Keratinocyte (primary cell): ENCODE data around the gene MRPL28. TPM values are rescaled to one million over a fixed set of nuclear protein-coding genes. Genes with fewer than 3 reads are reported as not detected.
"Not testable (repeated sequence)": the region's sequence is repeated elsewhere in the genome, so short reads cannot be mapped to it uniquely, and the experiment has no call there.

Source experiments
- DNase-seq: peaks from one replicate; pipeline ENCODE4 v3.0.0-alpha.2; 2011; ENCODE audit warnings: low read depth, missing footprints, low spot score
- FAIRE-seq: peaks from 2 replicates; lab custom pipeline; 2011; peaks lifted over from hg19 to GRCh38; lab: Jason Lieb, UNC
- H2AFZ ChIP-seq: 2 replicates; pipeline ENCODE4 v1.6.0; 2012; ENCODE audit warnings: low read length, control low read depth, inconsistent platforms; ENCODE audit not compliant: control insufficient read depth
- H3K27ac ChIP-seq: 2 replicates; pipeline ENCODE4 v1.5.1; 2011; ENCODE audit warnings: low read length; ENCODE audit not compliant: control insufficient read depth, insufficient read depth
- H3K27me3 ChIP-seq: 3 replicates; pipeline ENCODE4 v1.6.0; 2011; ENCODE audit warnings: low read length; ENCODE audit not compliant: control insufficient read depth, insufficient read depth; ENCODE audit errors: extremely low read depth
- H3K36me3 ChIP-seq, 2 experiments: 2 replicates in 1 of 2; 3 replicates in 1 of 2; pipeline ENCODE4 v1.5.1; 2011; ENCODE audit warnings: low read length in 2 of 2, mild to moderate bottlenecking in 1 of 2; ENCODE audit not compliant: control insufficient read depth in 2 of 2, insufficient read depth in 2 of 2; ENCODE audit errors: extremely low read depth in 1 of 2
- H3K4me1 ChIP-seq: 3 replicates; pipeline ENCODE4 v1.5.1; 2011; ENCODE audit warnings: low read length; ENCODE audit not compliant: control insufficient read depth, insufficient read depth; ENCODE audit errors: extremely low read depth
- H3K4me2 ChIP-seq: 3 replicates; pipeline ENCODE4 v1.6.0; 2011; ENCODE audit warnings: low read depth, low read length; ENCODE audit not compliant: control insufficient read depth, insufficient read depth; ENCODE audit errors: extremely low read depth
- H3K4me3 ChIP-seq, 3 experiments: fragments of 200-600 bp in 1 of 3; sonication (generic) in 1 of 3; 2 replicates in 2 of 3; 3 replicates in 1 of 3; pipeline ENCODE4 v1.5.1; 2011 to 2016; ENCODE audit warnings: low read length in 3 of 3, mild to moderate bottlenecking in 3 of 3, control low read depth in 2 of 3, inconsistent platforms in 1 of 3, low read depth in 1 of 3, mixed read lengths in 1 of 3, mixed run types in 1 of 3, moderate library complexity in 1 of 3; ENCODE audit not compliant: control insufficient read depth in 2 of 3, insufficient read depth in 2 of 3; ENCODE audit errors: extremely low read depth in 1 of 3
- H3K79me2 ChIP-seq: 2 replicates; pipeline ENCODE4 v1.6.0; 2012; ENCODE audit warnings: low read length; ENCODE audit not compliant: control insufficient read depth, insufficient read depth
- H3K9ac ChIP-seq: 3 replicates; pipeline ENCODE4 v1.6.0; 2011; ENCODE audit warnings: low read length; ENCODE audit not compliant: control insufficient read depth, insufficient read depth; ENCODE audit errors: extremely low read depth
- H3K9me1 ChIP-seq: 3 replicates; pipeline ENCODE4 v1.6.0; 2011; ENCODE audit warnings: low read length; ENCODE audit not compliant: control insufficient read depth, insufficient read depth; ENCODE audit errors: extremely low read depth
- H3K9me3 ChIP-seq: 2 replicates; pipeline ENCODE4 v1.5.1; 2012; ENCODE audit warnings: low read depth, low read length; ENCODE audit not compliant: control insufficient read depth
- H4K20me1 ChIP-seq: 3 replicates; pipeline ENCODE4 v1.6.0; 2011; ENCODE audit warnings: low read length; ENCODE audit not compliant: control insufficient read depth, insufficient read depth; ENCODE audit errors: extremely low read depth
- EZH2 ChIP-seq: IDR thresholded peaks from one replicate; pipeline ENCODE4 v1.6.1; 2012; ENCODE audit warnings: inconsistent platforms, mild to moderate bottlenecking, low read length, moderate library complexity
- dilution Hi-C: fragments of 300-500 bp; cut with MboI; formaldehyde crosslinking; loops from one replicate; pipeline ENCODE4 v1.7.0; 2020; ENCODE audit warnings: low sequenced_read_pairs; ENCODE audit not compliant: extremely low pct_ligation_motif_present
- polyA plus RNA-seq, 5 experiments: library from polyadenylated mRNA; depleted of rRNA in 3 of 5; stranded (reverse) in 3 of 5; stranded (forward) in 1 of 5; unstranded in 1 of 5; fragments of >200 nt; gene quantifications; 1 replicate in 1 of 5; 2 replicates in 3 of 5; 3 replicates in 1 of 5; pipeline versions ENCODE4 v1.2.1 to v1.2.3, GENCODE V29; 2011 to 2012; ENCODE audit warnings: missing spikeins in 2 of 5, low read depth in 1 of 5, low replicate concordance in 1 of 5
- TF ChIP-seq, protein P1 (sequence below), 3 experiments: IDR thresholded peaks in 1 of 3; conservative IDR thresholded peaks in 1 of 3; optimal IDR thresholded peaks in 1 of 3; 2 replicates in 2 of 3; 3 replicates in 1 of 3; pipeline versions ENCODE3 to v1.5.1; 2011; ENCODE audit warnings: low read length in 3 of 3, mild to moderate bottlenecking in 3 of 3, moderate library complexity in 2 of 3, control low read depth in 1 of 3, inconsistent platforms in 1 of 3; ENCODE audit not compliant: insufficient read depth in 2 of 3; ENCODE audit errors: extremely low read depth in 1 of 3

The MRPL28 gene
- polyA plus RNA-seq, 1 donor (not counting 4 experiments of a cell fraction or from before 2014, with no cell fraction given), result 115 TPM

DNA sequence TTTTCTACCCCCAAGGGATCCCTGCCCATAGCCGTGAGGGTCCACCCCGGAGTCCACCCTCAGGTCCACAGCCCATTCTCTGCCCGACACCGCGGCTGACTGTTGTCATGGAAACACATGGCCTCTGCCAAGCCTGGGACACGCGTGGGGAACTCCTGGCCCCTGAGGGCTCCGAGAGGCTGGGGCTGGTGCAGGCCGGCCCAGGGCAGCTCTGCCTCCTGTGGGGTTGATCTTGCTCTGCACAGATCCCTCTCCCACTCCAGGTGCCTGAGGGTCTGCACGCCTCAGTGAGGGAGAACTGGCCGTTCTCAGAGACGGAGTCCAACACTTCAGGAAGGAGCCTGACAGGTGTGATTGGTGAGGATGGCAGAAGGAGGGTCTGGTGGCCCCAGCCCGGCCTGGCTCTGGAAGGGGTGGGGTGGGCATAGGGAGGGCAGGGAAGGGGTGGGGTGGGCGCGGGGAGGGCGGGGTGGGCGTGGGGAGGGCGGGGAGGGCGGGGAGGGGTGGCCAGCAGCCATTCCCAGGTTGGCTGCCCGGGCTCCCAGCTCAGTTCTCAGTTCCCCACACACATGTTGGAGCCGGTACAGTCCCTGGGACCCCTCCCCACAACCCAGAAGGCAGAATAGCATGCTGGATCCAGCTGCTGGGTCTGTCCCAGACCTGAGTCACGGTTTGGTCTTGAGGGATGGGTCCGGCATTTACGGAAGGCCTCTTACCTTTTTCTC lies 6.4 kb downstream of the MRPL28 start:
- dilution Hi-C loops, result no loop called here
- no peak for TF ChIP-seq EZH2
- TF ChIP-seq, protein P1, sequence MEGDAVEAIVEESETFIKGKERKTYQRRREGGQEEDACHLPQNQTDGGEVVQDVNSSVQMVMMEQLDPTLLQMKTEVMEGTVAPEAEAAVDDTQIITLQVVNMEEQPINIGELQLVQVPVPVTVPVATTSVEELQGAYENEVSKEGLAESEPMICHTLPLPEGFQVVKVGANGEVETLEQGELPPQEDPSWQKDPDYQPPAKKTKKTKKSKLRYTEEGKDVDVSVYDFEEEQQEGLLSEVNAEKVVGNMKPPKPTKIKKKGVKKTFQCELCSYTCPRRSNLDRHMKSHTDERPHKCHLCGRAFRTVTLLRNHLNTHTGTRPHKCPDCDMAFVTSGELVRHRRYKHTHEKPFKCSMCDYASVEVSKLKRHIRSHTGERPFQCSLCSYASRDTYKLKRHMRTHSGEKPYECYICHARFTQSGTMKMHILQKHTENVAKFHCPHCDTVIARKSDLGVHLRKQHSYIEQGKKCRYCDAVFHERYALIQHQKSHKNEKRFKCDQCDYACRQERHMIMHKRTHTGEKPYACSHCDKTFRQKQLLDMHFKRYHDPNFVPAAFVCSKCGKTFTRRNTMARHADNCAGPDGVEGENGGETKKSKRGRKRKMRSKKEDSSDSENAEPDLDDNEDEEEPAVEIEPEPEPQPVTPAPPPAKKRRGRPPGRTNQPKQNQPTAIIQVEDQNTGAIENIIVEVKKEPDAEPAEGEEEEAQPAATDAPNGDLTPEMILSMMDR (optimal IDR thresholded peaks at IDR 0.05 in 1 of 3, IDR thresholded peaks at IDR 0.05 in 1 of 3, conservative IDR thresholded peaks at IDR 0.05 in 1 of 3; ENCODE audit: extremely low read depth in 1 of 3, insufficient read depth in 2 of 3, low read length in 3 of 3), result no peak

DNA sequence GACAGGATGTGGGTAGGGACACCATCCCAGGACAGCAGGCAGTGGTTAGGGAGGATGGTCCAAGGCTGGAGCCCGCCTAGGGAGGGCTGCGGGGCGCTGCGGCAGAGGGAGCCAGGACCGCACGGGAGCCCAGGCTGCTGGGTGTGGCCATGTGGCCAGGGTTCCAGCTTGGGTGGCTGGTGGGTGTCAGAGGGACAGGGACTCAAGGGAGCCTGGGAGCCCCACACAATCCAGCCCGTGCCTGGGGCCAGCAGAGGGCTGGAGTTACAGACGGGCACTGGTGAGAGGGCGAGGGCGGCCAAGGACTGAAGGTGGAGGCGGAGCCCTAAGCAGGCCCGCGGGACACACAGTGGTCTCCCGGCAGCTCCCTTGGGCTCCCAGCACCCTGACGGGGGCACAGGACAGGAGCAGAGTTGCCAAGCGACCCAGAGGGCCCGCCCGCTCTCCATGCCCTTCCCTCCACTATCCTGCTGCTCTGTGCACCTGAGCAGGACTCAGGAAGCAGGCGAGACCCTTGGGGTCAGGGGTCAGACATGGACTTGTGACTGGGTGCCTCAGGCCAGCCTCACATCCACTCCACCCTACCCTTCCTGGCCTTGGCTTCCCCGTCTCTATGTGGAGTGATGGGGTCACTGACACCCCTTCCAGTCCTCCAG lies 7.1 kb downstream of the MRPL28 start:
- no peak overlapping the region for H2AFZ ChIP-seq
- H3K9me1 ChIP-seq, result no peaks in the 10 kb centered on the region
- dilution Hi-C loops, result no loop called here
- no peaks in the 10 kb centered on the region for H3K4me1 ChIP-seq
- H3K27ac ChIP-seq, result no peak overlapping the region
- TF ChIP-seq, protein P1 (optimal IDR thresholded peaks at IDR 0.05 in 1 of 3, IDR thresholded peaks at IDR 0.05 in 1 of 3, conservative IDR thresholded peaks at IDR 0.05 in 1 of 3; ENCODE audit: extremely low read depth in 1 of 3, insufficient read depth in 2 of 3, low read length in 3 of 3), result no peak
- DNase-seq, result no peak
- FAIRE-seq, result no peak
- no peaks in the 10 kb centered on the region for H4K20me1 ChIP-seq
- H3K36me3 ChIP-seq, result peaks cover 3 to 9% of the 10 kb centered on the region in 2 experiments
- H3K4me2 ChIP-seq, result no peak overlapping the region
- H3K79me2 ChIP-seq, result no peaks in the 10 kb centered on the region
- no peaks in the 10 kb centered on the region for H3K9me3 ChIP-seq
- H3K9ac ChIP-seq, result no peak overlapping the region
- no peak overlapping the region for H3K4me3 ChIP-seq
- H3K27me3 ChIP-seq, result peaks cover 9% of the 10 kb centered on the region

More for the DNA sequence above, 6.4 kb downstream of the MRPL28 start:
- peaks cover 8 to 15% of the 10 kb centered on the region in 2 experiments for H3K36me3 ChIP-seq
- DNase-seq (no peak), FAIRE-seq (no peak)
- H3K9me3 ChIP-seq, result no peaks in the 10 kb centered on the region
- peaks cover 9% of the 10 kb centered on the region for H3K27me3 ChIP-seq
- H2AFZ ChIP-seq, result no peak overlapping the region
- H3K9ac ChIP-seq, result no peak overlapping the region
- H4K20me1 ChIP-seq, result peaks cover 1% of the 10 kb centered on the region
- no peaks in the 10 kb centered on the region for H3K79me2 ChIP-seq
- H3K27ac ChIP-seq, result no peak overlapping the region
- no peak overlapping the region for H3K4me3 ChIP-seq
- no peaks in the 10 kb centered on the region for H3K9me1 ChIP-seq
- H3K4me1 ChIP-seq, result no peaks in the 10 kb centered on the region
- no peak overlapping the region for H3K4me2 ChIP-seq

DNA sequence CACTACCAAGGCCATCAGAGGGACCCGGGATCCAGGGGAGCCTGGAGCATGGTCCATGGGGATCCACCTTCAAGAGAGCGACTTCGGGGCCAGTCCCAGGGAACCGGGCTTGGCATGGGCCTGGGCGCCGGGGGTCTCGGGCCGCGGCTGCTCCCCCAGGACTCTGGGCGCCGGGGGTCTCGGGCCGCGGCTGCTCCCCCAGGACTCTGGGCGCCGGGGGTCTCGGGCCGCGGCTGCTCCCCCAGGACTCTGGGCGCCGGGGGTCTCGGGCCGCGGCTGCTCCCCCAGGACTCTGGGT lies 7.7 kb downstream of the MRPL28 start:
- H2AFZ ChIP-seq, H3K9me3 ChIP-seq, H3K9me1 ChIP-seq, H3K79me2 ChIP-seq, H3K27ac ChIP-seq, H3K27me3 ChIP-seq, H3K4me1 ChIP-seq, H3K36me3 ChIP-seq, dilution Hi-C loops, H3K9ac ChIP-seq, FAIRE-seq, H3K4me3 ChIP-seq, H3K4me2 ChIP-seq, DNase-seq, H4K20me1 ChIP-seq: not testable (repeated sequence)
